Fibroblast of skin of back (primary cell): Measurements from ENCODE around the gene SLC5A2. TPM values are rescaled to one million over a fixed set of nuclear protein-coding genes. Genes with fewer than 3 reads are reported as not detected.
"Not testable (repeated sequence)": the region's sequence is repeated elsewhere in the genome, so short reads cannot be mapped to it uniquely, and the experiment has no call there.

Experiments used
- DNase-seq: peaks from one replicate; pipeline ENCODE4 v3.0.0-alpha.2; 2013
- polyA plus RNA-seq, 2 experiments: library from polyadenylated mRNA; unstranded; fragments of 120-200 nt; gene quantifications; one replicate each; pipeline ENCODE4 v1.2.1, GENCODE V29; 2013; ENCODE audit not compliant: insufficient read length in 2 of 2

Gene SLC5A2
- 12.4 TPM for polyA plus RNA-seq (2013, experiment 1 of 2; ENCODE audit: insufficient read length)
- 17.7 TPM for polyA plus RNA-seq (2013, experiment 2 of 2; ENCODE audit: insufficient read length)

DNA sequence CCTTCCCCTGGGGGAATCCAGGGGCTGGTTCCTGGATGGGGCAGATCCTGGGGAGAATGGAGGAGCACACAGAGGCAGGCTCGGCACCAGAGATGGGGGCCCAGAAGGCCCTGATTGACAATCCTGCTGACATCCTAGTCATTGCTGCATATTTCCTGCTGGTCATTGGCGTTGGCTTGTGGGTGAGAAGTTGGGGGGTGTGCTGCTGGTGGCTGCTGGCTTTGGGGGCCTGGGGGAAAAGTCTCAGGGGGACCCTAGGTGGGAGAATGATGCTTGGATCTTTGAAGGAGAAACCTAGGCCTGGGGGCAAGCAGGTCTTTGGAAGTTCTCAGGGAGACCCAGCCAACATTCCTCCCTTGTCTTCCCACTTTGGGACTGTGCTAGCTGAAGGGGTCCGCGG, at the start of gene SLC5A2:
SLC5A2 (plus strand) TSS at position 43 of the 400 bp plus-strand sequence; CDS start at position 57, 14 bp downstream.
- DNase-seq: no peak

DNA sequence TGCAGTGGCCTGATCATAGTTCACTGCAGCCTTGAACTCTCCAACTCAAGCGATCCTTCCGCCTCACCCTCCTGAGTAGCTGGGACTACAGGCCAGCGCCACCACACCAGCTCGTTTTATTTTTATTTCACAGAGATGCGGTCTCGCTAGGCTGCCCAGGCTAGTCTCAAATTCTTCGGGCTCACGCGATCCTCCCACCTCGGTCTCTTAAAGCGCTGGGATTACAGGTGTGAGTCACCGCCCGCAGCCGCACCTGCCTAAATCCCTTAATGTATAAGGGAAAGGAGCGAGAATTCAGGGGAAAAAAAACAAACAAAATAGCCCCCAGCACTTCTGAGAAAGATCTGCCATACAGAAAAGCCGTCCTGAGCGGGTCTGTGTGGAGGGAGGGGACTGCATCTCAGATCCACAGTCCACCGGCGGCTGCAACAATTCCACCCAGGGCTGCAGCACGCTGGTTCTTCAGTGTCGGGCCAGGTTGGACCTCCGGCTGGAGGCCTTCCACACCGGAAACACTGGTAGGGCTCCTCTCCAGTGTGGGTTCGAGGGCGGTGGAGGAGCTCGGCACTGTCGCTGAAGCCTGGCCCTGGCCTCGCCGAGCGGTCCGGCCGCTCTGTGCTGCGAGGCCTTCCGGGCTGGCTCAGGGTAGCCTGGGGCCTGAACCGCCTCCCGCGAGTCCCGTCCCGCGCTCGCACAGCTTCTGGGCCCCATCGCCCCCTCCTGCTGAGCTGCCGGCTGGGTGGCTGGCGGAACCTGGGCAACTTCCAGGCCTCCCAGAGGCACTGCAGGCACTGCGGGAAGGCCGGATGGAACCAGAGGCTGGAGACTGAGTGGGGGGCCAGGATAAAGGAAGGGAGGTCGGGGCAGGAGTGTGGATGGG, 47.3 kb upstream of the SLC5A2 start:
- DNase-seq: no peak

DNA sequence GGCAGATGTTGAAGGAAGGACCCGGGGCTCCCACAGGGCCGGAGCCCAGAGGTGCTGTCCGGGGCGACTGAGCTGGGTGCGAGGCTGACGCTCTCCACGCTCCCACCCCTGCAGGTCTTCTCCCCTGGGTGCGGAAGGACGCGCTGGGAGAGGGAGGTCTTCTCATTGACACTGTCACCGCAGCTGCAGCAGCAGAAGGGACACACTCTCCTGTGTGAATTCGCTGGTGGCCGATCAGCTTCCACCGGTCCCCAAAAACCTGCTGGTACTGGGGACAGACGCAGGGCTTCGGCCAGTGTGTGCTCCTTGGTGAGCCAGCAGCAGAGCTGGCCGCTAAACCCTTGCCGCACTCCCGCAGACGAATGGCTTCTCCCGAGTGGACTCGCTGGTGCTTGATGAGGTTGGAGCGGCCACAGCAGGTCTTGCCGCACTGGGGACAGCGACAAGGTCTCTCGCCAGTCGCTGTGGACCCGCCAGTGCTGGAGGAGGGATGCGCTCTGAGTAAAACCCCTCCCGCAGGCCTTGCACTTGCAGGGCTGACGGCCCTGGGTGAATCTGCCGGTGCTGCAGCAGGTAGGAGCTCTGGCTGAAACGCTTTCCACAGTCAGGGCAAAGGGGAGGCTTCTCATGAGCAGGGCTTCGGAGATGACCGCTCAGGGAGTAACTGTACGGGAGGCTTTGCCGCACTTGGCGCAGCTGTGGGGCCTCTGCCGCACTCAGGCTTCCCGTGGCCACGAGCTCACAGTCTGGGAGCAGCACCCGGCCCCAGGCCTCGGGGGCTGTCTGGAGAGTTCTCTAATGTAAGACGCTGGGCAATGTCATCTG, 46.5 kb upstream of the SLC5A2 start:
- DNase-seq: no peak

DNA sequence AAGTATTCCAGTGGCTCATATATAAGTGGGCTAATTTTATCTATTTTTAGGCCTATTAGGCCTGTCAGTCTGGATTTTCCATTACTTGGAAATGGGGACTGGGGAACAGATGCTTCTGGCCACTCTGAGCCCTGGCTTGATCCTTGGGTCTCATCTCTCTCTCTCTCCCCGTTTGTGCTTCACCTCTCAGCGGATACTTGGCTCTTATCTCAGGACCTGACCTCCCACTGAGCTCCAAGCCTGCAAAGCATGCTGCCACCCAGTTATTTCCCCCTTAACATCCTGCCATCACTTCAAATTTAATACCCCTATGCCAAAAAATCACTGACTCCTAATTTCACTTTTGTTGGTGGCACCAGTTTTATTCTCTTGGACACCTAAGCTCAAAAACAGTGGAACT, 44.5 kb upstream of the SLC5A2 start:
- no peak for DNase-seq

DNA sequence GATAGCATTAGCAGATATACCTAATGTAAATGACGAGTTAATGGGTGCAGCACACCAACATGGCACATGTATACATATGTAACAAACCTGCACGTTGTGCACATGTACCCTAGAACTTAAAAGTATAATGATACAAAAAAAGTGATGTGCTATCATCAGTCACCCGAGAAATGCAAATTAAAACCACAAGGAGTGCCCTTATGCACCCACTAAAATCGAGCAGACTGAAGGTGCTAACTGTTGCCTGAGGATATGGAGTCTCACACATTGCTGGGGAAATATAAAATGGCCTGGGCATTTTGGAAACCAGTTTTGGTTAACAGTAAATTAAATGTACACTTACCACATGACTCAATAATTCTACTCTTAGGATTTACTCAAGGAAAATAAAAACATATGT, 43.9 kb upstream of the SLC5A2 start:
- not testable (repeated sequence) for DNase-seq

DNA sequence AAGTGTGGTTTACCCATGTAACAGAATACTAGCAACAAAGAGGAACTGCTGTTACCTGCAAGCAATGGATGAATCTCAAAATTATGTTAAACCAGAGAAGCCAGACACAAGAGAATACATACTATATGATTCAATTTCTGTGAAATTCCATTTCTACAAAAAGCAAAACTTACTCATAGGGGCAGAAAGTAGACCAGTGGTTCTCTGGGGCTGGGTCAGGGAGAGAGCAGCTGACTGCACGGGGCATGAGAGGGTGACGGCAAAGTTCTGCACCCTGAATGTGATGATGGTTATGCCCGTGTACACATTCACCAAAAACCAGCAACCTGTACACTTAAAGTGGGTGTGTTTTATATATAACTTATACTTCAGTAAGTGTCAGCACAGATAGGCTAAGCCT, 43.4 kb upstream of the SLC5A2 start:
- no peak for DNase-seq

DNA sequence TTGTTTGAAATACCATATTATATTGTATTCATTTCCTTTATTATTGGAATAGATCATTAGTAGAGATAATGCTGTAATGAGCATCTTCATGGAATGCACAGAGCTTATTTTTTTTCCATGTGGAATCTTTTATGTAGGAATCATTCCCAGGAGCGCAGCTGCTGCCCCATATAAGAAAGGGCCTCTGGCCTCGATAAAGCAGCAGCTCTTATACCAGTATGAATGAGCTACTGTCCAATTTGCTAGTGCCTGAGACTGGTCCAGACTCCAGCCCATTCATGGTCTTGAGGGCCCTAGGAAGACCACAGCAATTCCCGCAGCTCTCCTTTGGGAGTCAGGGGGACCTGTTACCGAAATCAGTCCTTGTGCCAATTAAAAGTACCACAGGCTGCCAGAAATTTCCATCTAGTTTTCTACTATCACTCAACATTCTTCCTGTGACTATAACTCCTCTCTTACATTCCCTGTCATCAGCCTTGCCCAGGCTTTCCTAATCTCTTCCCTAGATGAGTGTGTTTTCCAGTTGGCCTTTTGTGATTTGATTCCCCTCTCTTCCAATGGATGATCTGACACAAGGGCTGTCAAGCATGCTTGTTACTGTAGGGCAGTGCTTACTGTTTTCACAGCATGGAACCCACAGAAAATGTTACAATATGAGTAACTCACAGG, 42.3 kb upstream of the SLC5A2 start:
- DNase-seq: no peak

DNA sequence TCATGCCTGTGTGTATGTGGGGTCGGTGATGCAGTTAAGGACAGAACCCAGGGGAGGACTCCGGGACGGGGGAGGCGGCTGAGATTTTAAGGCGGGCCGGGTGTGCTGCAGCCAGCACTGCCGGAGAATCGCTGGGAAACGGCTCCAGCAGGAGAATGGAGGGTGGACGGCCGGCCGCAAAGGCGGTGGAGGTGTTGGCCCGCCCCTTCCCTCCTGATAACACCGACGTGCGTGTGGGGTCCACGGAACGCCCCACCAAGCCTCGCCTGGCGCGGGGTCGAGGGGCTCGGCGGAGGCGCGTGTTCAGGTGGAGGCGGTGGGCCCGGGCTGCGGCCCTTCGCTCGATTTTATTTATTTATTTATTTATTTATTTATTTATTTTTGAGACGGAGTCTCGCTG, 41.0 kb upstream of the SLC5A2 start:
- no peak for DNase-seq

DNA sequence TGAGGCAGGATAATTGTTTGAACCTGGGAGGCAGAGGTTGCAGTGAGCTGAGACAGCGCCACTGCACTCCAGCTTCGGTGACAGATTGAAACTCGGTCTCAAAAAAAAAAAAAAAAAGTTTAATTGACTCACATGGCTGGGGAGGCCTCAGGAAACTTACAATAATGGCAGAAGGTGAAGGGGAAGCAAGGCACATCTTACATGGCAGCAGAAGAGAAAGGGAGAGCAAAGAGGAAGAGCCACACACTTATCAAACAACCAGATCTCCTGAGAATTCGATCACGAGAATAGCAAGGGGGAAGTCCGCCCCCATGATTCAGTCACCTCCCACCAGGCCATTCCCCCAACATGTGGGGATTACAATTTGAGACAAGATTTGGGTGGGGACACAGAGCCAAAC, 37.0 kb upstream of the SLC5A2 start:
- DNase-seq: not testable (repeated sequence)

DNA sequence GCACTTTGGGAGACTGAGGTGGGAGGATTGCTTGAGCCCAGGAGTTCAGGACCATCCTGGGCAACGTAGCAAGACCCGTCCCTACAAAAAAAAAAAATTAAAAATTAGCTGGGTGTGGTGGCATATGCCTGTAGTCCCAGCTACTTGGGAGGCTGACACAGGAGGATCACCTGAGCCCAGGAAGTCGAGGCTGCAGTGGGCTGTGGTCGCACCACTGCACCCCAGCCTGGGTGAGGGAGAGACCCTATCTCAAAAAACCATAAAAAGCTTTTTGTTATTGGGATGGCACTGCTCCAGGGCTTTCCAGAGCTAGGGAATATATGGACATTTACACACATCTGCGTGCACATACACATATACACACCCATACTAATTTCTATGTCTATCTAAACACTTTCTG, 31.7 kb upstream of the SLC5A2 start:
- DNase-seq: no peak

DNA sequence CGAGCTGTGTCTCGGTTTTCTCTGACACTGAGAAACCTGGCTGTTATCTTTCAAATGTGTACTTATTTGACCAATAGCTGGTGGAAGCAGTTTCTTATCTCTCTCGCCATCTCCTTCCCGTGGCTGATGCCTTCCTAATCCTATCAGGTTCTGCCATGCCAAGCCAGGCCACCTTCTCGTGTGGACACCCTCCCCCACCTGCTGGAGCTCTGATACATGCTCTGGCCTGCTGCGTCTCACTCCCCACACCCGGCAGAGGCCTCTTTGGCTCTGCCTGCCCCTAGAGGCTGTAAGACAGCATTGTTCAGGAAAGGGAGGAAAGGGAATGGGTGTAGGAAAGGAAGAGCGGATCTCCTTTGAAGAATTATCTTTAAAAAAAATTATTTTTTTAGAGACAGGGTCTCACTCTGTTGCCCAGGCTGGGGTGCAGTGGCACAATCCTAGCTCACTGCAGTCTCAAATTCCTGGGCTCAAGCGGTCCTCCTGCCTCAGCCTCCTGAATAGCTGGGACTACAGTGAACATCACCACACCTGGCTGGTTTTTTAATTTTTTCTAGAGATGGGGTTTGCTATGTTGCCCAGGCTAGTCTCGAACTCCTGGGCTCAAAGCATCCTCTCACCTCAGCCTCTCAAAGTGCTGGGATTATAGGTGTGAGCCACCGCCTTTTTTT, 31.1 kb upstream of the SLC5A2 start:
- DNase-seq: peak; percentile 80

DNA sequence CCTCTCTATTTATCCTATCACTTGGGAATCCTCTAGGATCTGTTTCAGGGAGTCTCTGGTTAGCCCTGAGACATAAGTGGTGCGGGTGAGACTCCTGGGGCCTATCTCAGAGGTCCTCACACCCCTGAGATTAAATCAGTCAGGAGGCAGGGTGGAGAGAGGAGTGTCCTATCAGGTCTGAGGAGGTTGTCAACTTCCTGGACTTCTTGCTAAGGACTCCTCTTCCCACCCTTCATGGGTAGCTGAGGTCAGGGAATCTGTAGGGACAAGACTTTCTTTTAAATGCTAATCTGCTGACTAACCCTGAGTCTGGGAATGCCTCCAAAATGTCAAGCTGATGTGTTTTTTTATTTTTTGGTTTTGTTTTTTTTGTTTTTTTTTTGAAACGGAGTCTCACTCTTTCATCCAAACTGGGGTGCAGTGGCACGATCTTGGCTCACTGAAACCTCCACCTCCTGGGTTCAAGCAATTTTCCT, 30.3 kb upstream of the SLC5A2 start:
- peak; percentile 96 for DNase-seq

DNA sequence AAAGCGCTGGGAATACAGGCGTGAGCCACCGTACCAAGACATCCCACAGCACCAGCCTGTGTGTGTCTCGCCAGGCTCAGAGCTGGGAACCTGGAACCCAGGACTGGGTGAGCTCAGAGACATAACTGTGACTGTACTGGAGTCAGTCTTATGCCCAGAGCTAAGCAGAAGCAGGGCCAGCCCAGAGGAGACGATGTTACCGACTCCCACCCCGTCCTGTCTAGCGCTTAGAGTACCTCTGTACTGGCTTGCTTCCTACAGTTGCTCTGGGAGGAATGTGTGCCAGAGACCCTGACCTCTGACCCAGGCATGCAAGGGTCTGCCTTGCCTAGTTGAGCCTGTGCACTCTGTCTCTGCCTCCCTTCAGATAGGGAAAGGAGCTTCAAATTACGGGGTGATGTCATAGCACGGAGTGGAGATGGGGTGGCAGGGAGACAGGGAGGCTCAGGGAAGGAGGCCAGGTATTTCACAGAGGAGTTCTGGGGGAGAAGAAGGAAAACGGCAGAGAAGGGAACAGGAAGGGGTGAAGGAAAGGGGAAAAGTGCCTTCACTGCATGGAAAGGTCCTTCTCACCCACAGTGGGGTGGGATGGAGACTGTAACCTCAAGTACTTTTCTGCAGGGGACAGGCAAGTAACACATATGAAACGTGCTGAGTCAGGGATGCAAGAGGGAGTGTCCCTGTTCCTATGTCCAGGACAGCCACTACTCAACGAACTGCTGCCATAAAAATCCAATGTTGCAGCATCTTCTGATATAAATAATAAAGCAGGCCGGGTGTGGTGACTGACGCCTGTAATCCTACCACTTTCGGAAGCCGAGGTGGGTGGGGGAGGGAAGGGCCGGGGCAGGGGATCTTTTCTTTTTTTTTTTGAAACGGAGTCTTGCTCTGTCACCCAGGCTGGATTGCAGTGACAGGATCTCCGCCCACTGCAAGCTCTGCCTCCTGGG, 29.4 kb upstream of the SLC5A2 start:
- DNase-seq: peak; percentile 73

DNA sequence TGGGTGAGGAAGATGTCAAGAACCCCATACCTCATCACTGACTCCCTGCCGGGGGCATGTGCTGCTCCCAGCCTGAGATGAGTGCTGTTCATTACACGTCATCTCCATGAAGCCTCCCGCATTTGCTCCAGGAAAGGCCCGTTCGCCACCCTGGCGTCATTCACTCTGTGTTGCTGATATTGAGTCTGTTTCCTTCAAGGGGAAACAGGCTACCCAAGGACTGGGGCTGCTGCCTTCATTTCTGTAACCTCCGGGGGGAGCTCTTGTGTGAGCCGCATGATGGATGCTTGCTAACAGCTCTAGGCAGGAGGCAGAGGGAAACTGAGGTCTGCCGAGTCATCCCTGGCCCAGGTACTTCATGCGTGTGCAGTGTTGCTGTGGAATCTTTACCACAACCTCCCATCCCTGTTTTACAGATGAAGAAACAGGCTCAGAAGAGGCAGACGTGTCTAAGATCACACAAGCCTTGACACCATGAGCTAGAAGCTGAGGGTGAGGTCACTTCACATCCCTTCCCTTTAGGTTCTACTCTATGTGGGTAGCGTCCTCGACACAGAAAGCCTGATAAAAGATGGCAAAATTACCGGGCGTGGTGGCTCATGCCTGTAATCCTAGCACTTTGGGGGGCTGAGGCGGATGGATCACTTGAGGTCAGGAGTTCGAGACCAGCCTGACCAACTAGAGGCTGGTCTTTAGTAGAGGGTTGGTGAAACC, 27.2 kb upstream of the SLC5A2 start:
- DNase-seq: no peak

DNA sequence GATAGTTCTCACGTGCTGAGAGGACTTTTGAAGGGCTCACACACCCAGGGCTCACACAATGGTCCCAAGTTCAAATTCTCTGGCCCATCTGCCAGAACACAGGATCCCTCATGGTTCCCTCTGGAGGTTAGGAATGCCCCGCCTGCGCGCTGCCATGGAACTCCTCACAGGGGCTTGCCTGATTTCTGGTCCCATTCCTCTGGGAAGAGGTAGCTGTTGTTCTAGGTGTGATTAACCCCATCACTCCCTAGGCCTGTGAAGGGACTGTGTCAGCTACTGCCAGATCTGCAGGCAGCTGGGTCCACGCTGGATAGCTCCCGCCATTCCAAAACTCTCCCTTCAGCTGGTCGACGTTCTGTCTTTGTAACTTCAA, 25.9 kb upstream of the SLC5A2 start:
- DNase-seq: no peak

DNA sequence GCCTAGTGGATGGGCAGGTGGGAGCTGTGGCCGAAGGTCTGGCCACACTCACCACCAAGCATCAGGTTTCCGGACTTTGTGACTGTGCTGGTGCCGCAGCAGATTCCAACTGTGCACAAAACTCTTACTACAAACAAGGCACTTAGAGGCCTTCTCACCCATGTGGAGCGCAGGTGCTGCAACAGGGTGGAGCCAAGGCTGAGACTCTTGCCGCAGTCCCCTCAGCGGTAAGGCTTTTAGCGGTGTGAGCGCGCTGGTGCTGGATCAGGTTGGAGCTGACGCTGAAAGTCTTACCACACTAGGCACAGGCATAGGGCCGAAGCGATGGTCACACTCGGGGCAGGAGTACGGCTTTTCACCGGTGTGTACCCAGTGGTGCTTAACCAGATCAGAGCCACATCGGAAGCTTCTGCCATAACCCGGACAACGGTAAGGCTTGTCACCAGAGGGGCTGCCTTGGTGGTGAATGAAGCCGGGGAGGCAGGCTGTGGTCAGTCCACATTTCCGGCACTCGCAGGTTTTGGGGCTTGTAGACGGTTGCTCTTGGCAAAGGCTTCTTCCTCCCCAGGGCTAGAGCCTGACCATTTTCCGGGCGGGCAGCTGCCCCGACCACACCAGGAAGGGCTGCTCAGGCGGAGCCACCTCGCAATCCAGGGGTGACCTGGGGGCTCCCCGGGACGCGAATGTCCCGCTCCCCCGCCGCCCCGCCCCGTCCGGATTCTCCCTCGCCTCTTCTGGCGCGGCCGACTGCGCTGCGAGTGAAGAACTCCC, 24.7 kb upstream of the SLC5A2 start:
- peak; percentile 44 for DNase-seq

DNA sequence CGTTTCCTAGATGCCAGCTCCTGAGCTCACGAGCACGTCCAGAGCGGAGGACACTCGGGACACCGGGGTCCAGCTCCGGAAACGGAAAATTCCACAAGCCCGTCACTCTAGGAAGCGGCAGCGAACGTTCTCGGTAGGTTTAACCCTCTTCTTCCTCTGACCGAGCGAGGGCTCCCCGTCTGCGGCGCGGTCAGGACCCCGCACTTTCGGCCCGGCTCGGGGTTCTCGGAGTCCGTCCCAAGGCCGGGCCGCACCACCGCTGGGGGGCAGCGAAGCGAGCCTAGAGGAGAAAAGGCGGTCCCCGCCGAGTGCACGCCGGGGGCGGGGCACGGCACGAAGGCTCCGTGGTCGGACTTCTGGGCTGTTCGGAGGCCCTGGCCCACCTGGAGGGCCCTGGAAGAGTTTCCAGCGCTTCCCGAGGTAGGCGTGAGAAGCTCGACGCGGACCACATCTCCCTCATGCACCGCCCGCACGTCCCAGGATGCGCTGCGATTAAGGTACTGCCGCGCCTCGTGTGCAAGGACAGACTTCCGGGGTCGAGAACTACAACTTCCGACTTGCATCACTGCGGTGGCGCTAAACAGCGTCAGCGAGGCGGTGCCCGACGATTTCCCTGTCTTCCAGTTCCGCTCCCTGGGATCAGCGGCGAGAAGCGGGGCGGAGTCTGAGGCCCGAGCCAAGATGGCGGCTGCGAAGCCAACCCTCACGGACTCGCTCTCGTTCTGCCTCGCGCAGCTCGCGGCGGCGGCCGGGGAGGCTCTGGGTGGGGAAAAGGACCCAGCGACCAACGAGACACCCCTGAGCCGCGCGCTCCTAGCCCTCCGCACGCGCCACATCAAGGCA, 23.9 kb upstream of the SLC5A2 start, which contains the start of gene ARMC5:
ARMC5 (plus strand) TSS at position 658 of the 843 bp plus-strand sequence; CDS start at position 682, 24 bp downstream.
- DNase-seq: peak; percentile 98
